HT1080 (cell line): Measurements from ENCODE around the gene MITD1. TPM values are rescaled to one million over a fixed set of nuclear protein-coding genes. Genes with fewer than 3 reads are reported as not detected.
"Not testable (repeated sequence)": the region's sequence is repeated elsewhere in the genome, so short reads cannot be mapped to it uniquely, and the experiment has no call there.

ENCODE experiments used
- DNase-seq: peaks from one replicate; pipeline ENCODE4 v3.0.0-alpha.2; 2015; ENCODE audit warnings: low read depth
- small RNA-seq: library from RNA; depleted of rRNA; stranded (forward); fragments of <200 nt; gene quantifications from one replicate; pipeline ENCODE3, GENCODE V24; 2014
- total RNA-seq: library from RNA; depleted of rRNA; stranded (reverse); fragments of >200 nt; shearing (Covaris generic); gene quantifications from 2 replicates; pipeline ENCODE4 v1.2.3, GENCODE V29; 2014; rRNA removed

Gene MITD1
- total RNA-seq, 1 experiment from 2014 or later = 21.0 TPM

DNA sequence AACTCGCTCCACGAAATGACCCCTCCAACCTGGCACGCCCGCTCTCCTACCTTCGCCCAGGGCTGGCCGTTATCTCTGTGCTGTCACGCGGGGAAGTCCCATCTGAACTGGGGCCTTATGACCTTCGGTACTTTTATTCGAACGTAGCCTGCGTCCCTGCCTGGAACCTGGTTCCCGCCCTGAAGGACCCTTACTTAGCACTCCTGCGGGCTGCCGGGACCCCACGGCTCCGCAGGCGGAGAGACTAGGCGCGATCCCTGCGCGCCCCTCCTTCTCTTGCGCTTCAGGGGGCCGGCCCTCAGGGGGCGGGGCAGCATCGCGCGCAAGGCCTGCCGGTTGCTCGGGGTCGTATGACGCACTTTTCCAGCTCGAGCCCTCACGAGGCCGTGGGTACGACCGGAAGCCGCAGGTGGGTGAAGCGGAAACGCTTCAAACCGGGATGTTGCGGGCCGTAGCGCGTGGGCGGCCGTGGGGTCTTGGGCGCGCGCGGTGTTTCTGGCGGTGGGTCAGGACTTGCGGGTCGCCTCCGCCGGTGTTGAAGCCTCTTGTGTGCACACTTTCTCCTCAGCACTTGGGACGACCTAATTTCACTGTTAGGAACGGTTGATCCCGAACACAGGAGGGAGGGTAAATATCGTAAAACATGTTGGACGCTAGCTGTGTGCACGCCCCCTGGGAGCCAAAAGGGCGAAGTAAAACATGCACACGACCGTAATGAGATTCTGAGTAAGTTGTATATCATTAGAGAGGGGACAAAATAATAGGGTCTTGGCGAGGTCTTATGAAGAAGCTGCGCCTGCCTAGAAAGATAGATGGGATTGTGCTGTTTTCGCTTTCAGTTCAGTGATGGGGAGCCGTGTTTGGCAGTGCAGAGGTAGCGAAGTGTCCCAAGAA, 26.0 kb downstream of the MITD1 start, which contains the start of the genes LIPT1 and TSGA10:
Gene LIPT1 (plus strand): TSS at position 325 of the 894 bp plus-strand sequence. CDS start 6,991 bp downstream, outside the sequence.
Gene TSGA10 (minus strand): TSS at position 300 of the 894 bp plus-strand sequence. CDS start 45,503 bp downstream, outside the sequence.
- peak; percentile 91 for DNase-seq

DNA sequence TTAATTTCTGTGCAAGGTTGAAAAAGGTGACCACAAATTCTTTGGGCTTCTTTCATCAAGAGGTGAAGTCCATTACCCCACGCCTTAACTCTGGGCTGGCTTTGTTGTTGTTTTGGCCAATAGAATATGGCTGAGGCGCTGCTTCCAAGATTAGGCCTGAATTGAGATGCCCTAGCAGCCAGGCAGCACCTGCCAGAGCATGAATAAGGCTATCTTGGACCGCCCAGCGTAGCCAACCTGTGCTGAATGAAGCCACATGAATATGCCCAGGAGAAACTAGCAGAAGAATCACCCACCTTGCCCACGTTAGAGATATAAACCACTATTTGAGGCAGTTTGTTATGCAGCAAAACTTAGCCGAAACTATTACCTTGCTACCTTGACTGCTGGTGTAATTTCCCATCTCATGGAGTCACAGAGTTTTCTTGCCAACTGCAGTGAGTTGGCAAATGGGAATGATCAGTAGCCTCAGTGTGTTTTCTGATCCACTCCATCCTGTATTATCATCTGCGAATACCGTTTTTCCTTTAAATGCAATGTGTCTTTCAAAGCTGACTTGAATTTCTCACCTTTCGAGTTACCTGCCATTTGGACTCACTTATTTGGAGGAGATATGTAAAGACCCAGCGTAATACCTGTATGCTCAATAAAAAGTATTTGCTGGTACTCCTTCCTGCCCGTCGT, 26.8 kb downstream of the MITD1 start:
- DNase-seq = no peak

DNA sequence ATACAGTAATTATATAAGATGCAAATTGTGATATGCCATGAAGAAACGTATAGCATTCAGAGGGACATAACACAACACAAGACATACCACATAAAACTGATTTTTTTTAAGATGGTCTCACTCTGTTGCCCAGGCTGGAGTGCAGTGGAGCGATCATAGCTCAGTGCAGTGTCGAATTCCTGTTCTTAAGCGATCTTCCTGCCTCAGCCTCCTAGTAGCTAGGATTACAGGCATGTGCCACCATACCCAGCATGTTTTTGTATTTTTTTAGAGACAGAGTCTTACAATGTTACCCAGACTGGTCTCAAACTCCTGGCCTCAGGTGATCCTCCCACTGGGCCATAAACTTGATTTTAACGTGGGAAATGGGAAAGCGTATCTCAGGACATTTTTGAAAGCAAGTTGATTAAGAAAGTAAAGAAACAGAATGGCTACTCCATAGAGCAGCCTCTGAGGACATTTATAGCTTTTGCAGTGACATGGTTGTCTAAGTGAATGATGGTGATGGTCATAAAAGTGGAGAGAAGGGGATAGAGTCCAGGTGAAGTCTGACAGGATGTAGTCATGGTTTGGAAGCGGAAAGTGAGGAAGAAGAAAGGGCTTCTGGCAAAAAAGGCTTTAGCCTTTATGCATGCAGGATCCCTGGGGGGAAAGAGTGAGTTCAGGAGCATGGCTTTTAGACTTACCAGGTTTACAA, 28.5 kb downstream of the MITD1 start:
- no peak for DNase-seq

DNA sequence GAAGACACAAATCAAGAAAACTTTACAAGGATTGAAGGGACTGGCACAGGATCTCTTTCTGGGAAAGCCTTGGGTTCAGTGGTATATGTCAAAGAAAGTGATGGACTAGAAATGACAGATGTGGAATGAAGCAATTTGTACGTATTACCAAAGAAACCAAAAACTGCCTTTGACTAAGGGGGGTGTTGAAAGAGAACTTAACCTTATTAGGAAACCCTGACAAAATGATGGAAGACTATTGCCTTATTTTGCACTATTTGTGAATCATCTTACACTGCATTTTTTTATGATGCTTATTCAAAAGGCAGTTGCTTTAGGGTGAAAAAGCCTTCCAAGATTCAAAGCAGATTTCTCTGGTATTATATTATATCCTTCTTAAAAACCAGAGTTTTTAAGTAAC, 30.2 kb downstream of the MITD1 start:
- DNase-seq = no peak

DNA sequence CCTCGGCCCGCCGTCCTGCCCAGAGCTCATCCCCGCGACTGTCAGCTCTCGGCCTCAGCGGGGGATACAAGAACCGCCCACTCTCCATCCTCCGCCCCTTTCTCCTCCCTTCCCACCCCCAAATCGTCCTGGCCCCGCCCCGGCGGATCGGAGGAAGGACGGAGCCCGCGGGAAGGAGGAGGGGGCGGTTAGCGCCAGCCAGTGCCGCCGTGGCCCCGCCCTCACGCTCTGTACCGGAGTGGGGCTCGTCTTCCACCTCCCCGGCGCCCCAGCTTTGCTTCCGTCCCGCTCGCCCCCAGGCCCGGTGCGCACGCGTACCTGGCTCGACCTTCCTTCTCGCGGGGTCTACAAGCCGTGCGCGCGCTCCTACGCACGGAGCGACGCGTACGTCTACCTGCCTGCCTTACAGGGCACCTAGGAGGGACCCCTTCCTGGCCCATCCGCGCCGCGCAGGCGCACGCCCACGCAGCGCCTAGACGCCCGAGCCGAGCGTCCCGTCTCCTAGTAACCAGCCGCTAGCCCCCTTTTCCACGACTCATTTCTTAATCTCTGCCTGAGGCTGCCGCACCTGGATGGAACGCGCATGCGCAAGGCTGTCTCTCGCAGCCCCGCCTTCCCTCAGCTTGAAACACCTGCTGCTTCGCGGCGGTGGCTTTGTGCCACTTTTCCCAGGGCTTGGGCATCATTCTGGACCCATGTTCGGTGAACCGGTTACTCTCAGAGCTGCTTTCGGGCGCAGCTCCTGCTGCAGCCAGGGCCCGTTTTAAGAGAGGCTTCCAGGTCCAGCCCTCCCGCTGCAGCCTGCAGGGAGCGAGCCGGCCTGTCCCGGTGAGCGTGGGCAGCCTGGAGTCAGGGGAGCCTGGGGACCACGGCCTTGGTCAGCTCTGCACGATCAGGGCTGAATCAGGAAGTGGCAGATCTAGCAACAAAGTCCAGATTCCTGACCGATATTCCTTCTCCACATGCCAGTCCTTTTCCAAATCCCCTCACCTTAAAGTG, 39.4 kb downstream of the MITD1 start, which contains the start of gene C2orf15:
Gene C2orf15 (plus strand): TSS at position 598 of the 999 bp plus-strand sequence. CDS start 8,852 bp downstream, outside the sequence.
- DNase-seq = peak; percentile 87

DNA sequence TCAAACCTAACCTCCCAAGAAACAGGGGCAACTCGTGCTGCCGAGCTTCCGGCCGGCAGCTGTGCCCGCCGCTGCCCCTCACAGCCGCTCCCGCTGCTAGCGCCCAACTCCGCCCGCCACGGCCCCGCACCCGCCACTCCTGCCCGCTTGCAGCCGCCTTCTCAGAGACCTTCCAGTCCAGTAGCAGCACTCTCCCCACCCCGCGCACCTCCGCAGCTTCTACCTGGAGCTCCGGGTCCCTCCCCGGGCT, 40.1 kb downstream of the MITD1 start:
- DNase-seq = no peak

DNA sequence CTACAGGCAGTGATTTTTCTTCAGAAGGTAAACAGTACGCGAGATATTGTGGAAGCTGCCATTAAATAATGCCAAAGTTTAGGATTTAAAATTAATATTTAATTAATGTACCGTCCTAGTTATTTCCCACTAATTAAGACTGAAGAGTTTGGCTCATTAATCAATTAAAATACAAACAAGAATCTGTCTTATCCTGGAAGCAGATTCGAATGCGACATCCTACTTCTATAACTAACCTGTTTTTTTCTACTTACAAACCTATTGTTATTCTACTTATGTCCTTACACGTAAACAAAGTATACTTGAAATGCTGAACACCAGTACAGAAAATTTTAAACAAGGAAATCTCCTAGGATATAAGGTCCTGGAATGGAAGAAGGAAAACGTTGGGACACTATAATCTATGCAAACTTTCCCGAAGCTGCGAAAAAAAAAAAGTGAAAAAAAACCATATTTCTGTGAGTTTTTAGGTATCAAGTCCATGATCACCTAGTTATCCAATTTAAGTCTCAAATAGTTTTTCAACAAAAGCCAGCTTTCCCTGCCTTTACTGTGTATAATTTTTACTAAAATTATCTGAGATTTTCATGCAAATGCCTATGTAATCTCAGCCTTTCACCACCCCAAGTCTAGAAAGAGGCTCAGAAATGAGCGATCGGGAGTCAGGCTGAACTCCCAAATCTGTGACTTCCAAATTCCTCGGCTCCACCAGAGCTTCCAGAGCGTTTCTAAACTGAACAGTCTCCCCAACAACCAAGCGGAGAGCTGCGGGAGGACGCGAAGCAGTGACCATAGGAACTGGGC, 40.6 kb downstream of the MITD1 start:
- DNase-seq = no peak

DNA sequence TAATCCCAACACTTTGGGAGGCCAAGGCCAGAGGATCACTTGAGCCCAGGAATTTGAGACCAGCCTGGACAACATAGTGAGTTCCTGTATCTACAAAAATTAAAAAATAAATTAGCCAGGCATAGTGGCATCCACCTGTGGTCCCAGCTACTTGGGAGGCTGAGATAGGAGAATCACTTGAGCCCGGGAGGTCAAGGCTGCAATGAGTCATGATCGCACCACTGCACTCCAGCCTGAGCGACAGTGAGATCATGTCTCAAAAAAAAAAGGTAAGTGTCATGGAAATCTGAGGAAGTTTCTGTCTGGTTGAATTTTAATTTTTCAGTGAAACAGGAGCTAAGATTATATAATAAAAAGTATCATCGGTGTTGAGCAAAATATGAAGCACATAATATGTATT, 41.9 kb downstream of the MITD1 start:
- DNase-seq = peak; percentile 5

DNA sequence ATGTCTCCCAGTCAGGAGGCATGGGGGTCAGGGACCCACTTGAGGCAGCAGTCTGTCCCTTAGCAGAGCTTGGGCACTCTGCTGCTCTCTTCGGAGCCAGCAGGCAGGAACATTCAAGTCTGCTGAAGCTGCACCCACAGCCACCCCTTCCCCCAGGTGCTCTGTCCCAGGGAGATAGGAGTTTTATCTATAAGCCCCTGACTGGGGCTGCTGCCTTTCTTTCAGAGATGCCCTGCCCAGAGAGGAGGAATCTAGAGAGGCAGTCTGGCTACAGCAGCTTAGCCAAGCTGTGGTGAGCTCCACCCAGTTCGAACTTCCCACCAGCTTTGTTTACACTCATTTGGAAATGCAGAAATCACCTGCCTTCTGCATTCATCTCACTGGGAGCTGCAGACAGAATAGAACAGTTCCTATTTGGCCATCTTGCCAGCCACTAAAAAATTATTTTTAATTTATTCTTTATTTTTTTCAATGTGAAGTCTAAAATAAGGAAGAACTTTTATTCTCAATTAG, 45.8 kb downstream of the MITD1 start:
- not testable (repeated sequence) for DNase-seq

DNA sequence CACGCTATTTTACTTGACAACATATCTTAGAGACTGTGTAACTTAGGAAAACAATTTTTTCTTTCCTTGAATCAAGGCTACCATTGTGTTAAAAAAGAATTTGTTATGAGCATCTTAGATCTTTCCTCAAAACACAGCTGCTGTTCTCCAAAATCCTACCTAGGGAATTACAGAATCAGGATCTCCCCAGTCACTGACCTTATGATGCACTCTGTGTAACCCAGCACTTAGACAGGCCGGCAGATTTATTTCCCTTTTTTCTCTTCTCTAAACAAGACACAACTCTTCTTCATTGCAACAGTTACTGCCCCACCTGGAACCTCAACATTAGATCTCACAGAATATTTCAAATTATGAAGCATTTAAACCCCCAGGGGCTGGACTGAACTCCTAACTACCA, 52.9 kb downstream of the MITD1 start:
- DNase-seq = no peak

Small RNAs within 50 kb of the gene (small RNA-seq; reads per million reads assigned to genes)
- not detected for gene AC092587.1

Other genes with a start within 250 kb of the MITD1 start
- 0.07 TPM in 1 of 2 replicates, not detected in the other for gene CRACDL, start 244.8 kb downstream of the MITD1 start, total RNA-seq
- gene C2orf15, start 39.4 kb downstream of the MITD1 start, total RNA-seq = 0.23 TPM in 2 replicates
- gene TSGA10, start 26.1 kb downstream of the MITD1 start, total RNA-seq = 2.8 and 6.7 TPM in 2 replicates
- gene LIPT1, start 26.1 kb downstream of the MITD1 start, total RNA-seq = 6.6 and 7.8 TPM in 2 replicates
- gene MRPL30, start 126 bp upstream of the MITD1 start, total RNA-seq = 50.1 and 57.3 TPM in 2 replicates
- gene LYG2, start 74.6 kb upstream of the MITD1 start, total RNA-seq = 0.37 and 0.61 TPM in 2 replicates
- 0.17 TPM in 1 of 2 replicates, not detected in the other for gene LYG1, start 120.1 kb upstream of the MITD1 start, total RNA-seq
- 65.7 and 67.4 TPM in 2 replicates for gene TXNDC9, start 155.3 kb upstream of the MITD1 start, total RNA-seq
- gene EIF5B, start 156.3 kb upstream of the MITD1 start, total RNA-seq = 22.6 and 37.3 TPM in 2 replicates